ENCODE data around the gene C1orf232. TPM values are rescaled to one million over a fixed set of nuclear protein-coding genes. Genes with fewer than 3 reads are reported as not detected.

The C1orf232 gene
- total and polyA plus RNA-seq, 2 of the 8 experiments (the other 6 are each of a cell fraction or from before 2014, with no cell fraction given): not detected

DNA sequence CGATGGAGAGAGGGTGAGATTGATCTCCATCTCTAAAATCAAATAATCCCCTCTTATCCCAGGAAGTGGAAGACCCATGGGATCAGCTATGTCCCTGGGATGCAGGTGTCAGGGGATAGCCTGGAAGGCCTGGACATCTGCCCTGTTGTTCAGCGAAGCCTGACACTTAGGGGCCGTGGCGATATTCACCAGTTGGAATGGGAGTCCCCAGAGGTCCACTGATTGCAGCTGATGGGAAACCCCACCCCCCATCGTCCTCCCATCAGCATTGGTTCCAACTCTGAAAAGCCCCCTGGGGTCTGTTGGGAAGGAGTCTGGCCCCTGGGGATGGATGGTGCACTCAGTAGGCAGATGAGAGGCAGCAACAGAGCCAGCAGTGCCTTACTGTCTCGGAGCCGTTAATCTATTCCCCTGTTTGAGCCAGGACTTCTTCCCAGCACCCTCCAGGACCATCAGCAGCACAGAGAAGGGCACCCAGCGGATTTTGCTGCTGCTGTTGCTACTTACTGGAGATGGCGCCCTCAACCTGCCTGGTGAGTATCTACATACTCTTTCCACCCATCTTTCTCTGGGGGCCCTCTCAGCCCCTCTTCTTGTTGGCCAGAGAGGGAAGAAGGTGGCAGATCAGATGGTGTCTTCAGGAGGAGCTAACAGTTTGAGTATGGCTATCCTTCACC, 35.0 kb upstream of the C1orf232 start:
- Histone ChIP-seq H2BK15ac (ENCODE audit: low read length) (no peak overlapping the region), H3K27me3 (replicated peaks in 1 of 4; ENCODE audit: control insufficient read depth in 3 of 4, extremely low read depth in 1 of 4, insufficient read depth in 3 of 4, low read length in 3 of 4) (no peaks in the 10 kb centered on the region), H4K91ac (replicated peaks; ENCODE audit: insufficient read length, low read length) (no peak overlapping the region), H3K4me1 (replicated peaks in 1 of 4; ENCODE audit: control insufficient read depth in 3 of 4, insufficient read depth in 4 of 4, low read length in 3 of 4) (peaks cover 0 to 12% (median 5%) of the 10 kb centered on the region in 4 experiments; a peak in 5 of 7 replicates), H3K14ac (ENCODE audit: insufficient read length) (no peak overlapping the region), H3K9me3 (ENCODE audit: insufficient read depth in 2 of 2, low read depth in 1 of 2, low read length in 1 of 2) (no peaks in the 10 kb centered on the region), H3K4me2 (ENCODE audit: insufficient read depth in 1 of 2, low read depth in 2 of 2, low read length in 2 of 2) (no peak overlapping the region), H3K4ac (replicated peaks; ENCODE audit: insufficient read length, low read depth, low read length) (no peak overlapping the region), H3K9ac (replicated peaks in 1 of 4; ENCODE audit: extremely low read depth in 1 of 4, low read depth in 3 of 4, low read length in 3 of 4) (no peak overlapping the region), H3K79me1 (ENCODE audit: low read depth, low read length) (no peaks in the 10 kb centered on the region), H3K23me2 (ENCODE audit: low read depth, low read length) (no peaks in the 10 kb centered on the region; the same call in 1 of the 2 replicates), H3K56ac (replicated peaks; ENCODE audit: insufficient read length, low read depth, low read length) (no peak overlapping the region), H2BK120ac (replicated peaks; ENCODE audit: low read depth, low read length) (no peak overlapping the region), H3K23ac (ENCODE audit: insufficient read length) (no peak overlapping the region), H2BK5ac (ENCODE audit: low read depth, low read length) (no peak overlapping the region), H3K4me3 (ENCODE audit: extremely low read depth in 1 of 4, insufficient read depth in 2 of 4, low read depth in 3 of 4, low read length in 4 of 4) (no peak overlapping the region), H2AFZ (ENCODE audit: low read length) (no peak overlapping the region), H4K20me1 (replicated peaks in 1 of 2; ENCODE audit: control insufficient read depth in 1 of 2, insufficient read depth in 2 of 2, low read length in 2 of 2) (no peaks in the 10 kb centered on the region), H2AK5ac (ENCODE audit: low read depth, low read length) (no peak overlapping the region), H3K79me2 (ENCODE audit: control insufficient read depth in 1 of 2, insufficient read depth in 2 of 2, low read length in 2 of 2) (no peaks in the 10 kb centered on the region), H3K27ac (ENCODE audit: low read depth, low read length) (no peak overlapping the region), H4K8ac (ENCODE audit: extremely low read depth, insufficient read depth, low read length) (no peak overlapping the region), H2BK12ac (ENCODE audit: low read depth, low read length) (no peak overlapping the region), H4K5ac (ENCODE audit: insufficient read length, low read depth, low read length) (no peak overlapping the region), H3K18ac (ENCODE audit: extremely low read depth, low read length) (no peak overlapping the region), H3K36me3 (ENCODE audit: control insufficient read depth in 2 of 4, insufficient read depth in 4 of 4, low read length in 3 of 4) (no peaks in the 10 kb centered on the region), H2BK20ac (ENCODE audit: low read length) (no peak overlapping the region)
- ChIA-PET POLR2A (ENCODE audit: partially characterized antibody) (interaction anchor here (0.7 to 1.9 kb wide), 4 partner anchors 9 to 31 kb away, joined by 3 to 8 read pairs (median 3); partner anchors contain the start of gene CATSPER4), CTCF (ENCODE audit: partially characterized antibody) (interaction anchor here (0.6 to 4.4 kb wide), 17 partner anchors 10 to 311 kb away, joined by 3 to 32 read pairs (median 4); partner anchors contain the start of genes CATSPER4, CEP85, CNKSR1 and ZNF593)
- no peak for FAIRE-seq
- WGBS, 2 experiments (ENCODE audit: extremely low coverage in 1 of 2, insufficient coverage in 1 of 2, insufficient read length in 1 of 2, insufficient replicate concordance in 2 of 2, low coverage in 1 of 2, low lambda C conversion rate in 2 of 2, missing lambda C conversion rate in 1 of 2): 76% methylated on average over 9 of the region's 9 CpGs; no CpG with 5 or more reads in 1 of the 2 experiments
- no peak for DNase-seq (ENCODE audit: low read depth in 1 of 2, low spot score in 2 of 2)
- TF ChIP-seq, protein P1, sequence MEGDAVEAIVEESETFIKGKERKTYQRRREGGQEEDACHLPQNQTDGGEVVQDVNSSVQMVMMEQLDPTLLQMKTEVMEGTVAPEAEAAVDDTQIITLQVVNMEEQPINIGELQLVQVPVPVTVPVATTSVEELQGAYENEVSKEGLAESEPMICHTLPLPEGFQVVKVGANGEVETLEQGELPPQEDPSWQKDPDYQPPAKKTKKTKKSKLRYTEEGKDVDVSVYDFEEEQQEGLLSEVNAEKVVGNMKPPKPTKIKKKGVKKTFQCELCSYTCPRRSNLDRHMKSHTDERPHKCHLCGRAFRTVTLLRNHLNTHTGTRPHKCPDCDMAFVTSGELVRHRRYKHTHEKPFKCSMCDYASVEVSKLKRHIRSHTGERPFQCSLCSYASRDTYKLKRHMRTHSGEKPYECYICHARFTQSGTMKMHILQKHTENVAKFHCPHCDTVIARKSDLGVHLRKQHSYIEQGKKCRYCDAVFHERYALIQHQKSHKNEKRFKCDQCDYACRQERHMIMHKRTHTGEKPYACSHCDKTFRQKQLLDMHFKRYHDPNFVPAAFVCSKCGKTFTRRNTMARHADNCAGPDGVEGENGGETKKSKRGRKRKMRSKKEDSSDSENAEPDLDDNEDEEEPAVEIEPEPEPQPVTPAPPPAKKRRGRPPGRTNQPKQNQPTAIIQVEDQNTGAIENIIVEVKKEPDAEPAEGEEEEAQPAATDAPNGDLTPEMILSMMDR (IDR thresholded peaks at IDR 0.05; ENCODE audit: control extremely low read depth in 1 of 3, insufficient read depth in 1 of 3, low read depth in 1 of 3, low read length in 3 of 3): peak; percentile 46 to 55 (median 53)
- TF ChIP-seq SRF (IDR thresholded peaks at IDR 0.05; ENCODE audit: low read depth, low read length): no peak
- TF ChIP-seq RAD21 (IDR thresholded peaks at IDR 0.05 in 1 of 2, conservative IDR thresholded peaks at IDR 0.05 in 1 of 2; ENCODE audit: low read depth in 2 of 2, low read length in 2 of 2): peak; percentile 53 to 64
- TF ChIP-seq BCL11A (IDR thresholded peaks at IDR 0.05; ENCODE audit: low read depth in 2 of 2, low read length in 2 of 2): no peak

Data from H1 (cell line).